Measurements from ENCODE around the gene CLEC12A. TPM values are rescaled to one million over a fixed set of nuclear protein-coding genes. Genes with fewer than 3 reads are reported as not detected.
"Not testable (repeated sequence)": the region's sequence is repeated elsewhere in the genome, so short reads cannot be mapped to it uniquely, and the experiment has no call there.

The CLEC12A gene
- total and polyA plus RNA-seq, 7 donors = 0.82 to 8.3 (median 2.4) TPM; not detected in 2

GRCh38 chr12:9960590-9960989, 10.6 kb upstream of the CLEC12A start:
- H3K36me3 ChIP-seq = no peaks in the 10 kb centered on the region
- no peaks in the 10 kb centered on the region for H3K9me3 ChIP-seq
- DNase-seq = no peak
- no peak overlapping the region for H3K4me3 ChIP-seq
- TF ChIP-seq POLR2AphosphoS5 (IDR thresholded peaks at IDR 0.05) (no peak), EP300 (IDR thresholded peaks at IDR 0.05) (no peak), POLR2A (IDR thresholded peaks at IDR 0.05) (no peak), CTCF (IDR thresholded peaks at IDR 0.05) (no peak)
- H3K4me1 ChIP-seq = no peaks in the 10 kb centered on the region
- no peaks in the 10 kb centered on the region for H3K27me3 ChIP-seq
- WGBS, 2 donors = 57% methylated on average over 5 of the region's 5 CpGs
- no peak overlapping the region for H3K27ac ChIP-seq
- intact Hi-C loops (cut with DNase I) = no loop called here

GRCh38 chr12:9961106-9961505, 10.1 kb upstream of the CLEC12A start:
- H3K36me3 ChIP-seq = no peaks in the 10 kb centered on the region
- no peak for DNase-seq
- no peak overlapping the region for H3K4me3 ChIP-seq
- H3K4me1 ChIP-seq = no peaks in the 10 kb centered on the region
- 71 to 98% methylated on average over 3 of the region's 3 CpGs for WGBS, 2 donors
- H3K9me3 ChIP-seq = no peaks in the 10 kb centered on the region
- intact Hi-C loops (cut with DNase I) = no loop called here
- H3K27me3 ChIP-seq = no peaks in the 10 kb centered on the region
- no peak overlapping the region for H3K27ac ChIP-seq
- TF ChIP-seq POLR2A (IDR thresholded peaks at IDR 0.05) (no peak), POLR2AphosphoS5 (IDR thresholded peaks at IDR 0.05) (no peak), EP300 (IDR thresholded peaks at IDR 0.05) (no peak), CTCF (IDR thresholded peaks at IDR 0.05) (no peak)

GRCh38 chr12:9961901-9962300, 9.3 kb upstream of the CLEC12A start:
- no peak for DNase-seq
- 81 to 87% methylated on average over 3 of the region's 3 CpGs for WGBS, 2 donors
- TF ChIP-seq POLR2AphosphoS5 (IDR thresholded peaks at IDR 0.05) (no peak), EP300 (IDR thresholded peaks at IDR 0.05) (no peak), POLR2A (IDR thresholded peaks at IDR 0.05) (no peak), CTCF (IDR thresholded peaks at IDR 0.05) (no peak)
- Histone ChIP-seq H3K27ac (no peak overlapping the region), H3K9me3 (no peaks in the 10 kb centered on the region), H3K27me3 (no peaks in the 10 kb centered on the region), H3K4me3 (no peak overlapping the region), H3K4me1 (no peaks in the 10 kb centered on the region), H3K36me3 (no peaks in the 10 kb centered on the region)
- intact Hi-C loops (cut with DNase I) = no loop called here

- no peak overlapping the region for H3K27ac ChIP-seq
- H3K4me1 ChIP-seq = no peaks in the 10 kb centered on the region
- H3K36me3 ChIP-seq = no peaks in the 10 kb centered on the region
- H3K4me3 ChIP-seq = no peak overlapping the region
- no peaks in the 10 kb centered on the region for H3K27me3 ChIP-seq
- 79 to 83% methylated on average over 2 of the region's 2 CpGs for WGBS, 2 donors
- DNase-seq = no peak
- intact Hi-C loops (cut with DNase I) = no loop called here
- no peak for TF ChIP-seq POLR2A (IDR thresholded peaks at IDR 0.05)
- no peaks in the 10 kb centered on the region for H3K9me3 ChIP-seq
These were observed 1.5 kb upstream of the CLEC12A start for GRCh38 chr12:9969673-9970072.

- 43 to 72% methylated on average over 1 of the region's 1 CpG for WGBS, 2 donors
- no peaks in the 10 kb centered on the region for H3K4me1 ChIP-seq
- H3K27me3 ChIP-seq = no peaks in the 10 kb centered on the region
- no peak for DNase-seq
- H3K9me3 ChIP-seq = no peaks in the 10 kb centered on the region
- H3K4me3 ChIP-seq = no peak overlapping the region
- H3K27ac ChIP-seq = no peak overlapping the region
- TF ChIP-seq POLR2A (IDR thresholded peaks at IDR 0.05) (no peak), CTCF (IDR thresholded peaks at IDR 0.05) (no peak), POLR2AphosphoS5 (IDR thresholded peaks at IDR 0.05) (no peak), EP300 (IDR thresholded peaks at IDR 0.05) (no peak)
- intact Hi-C loops (cut with DNase I) = no loop called here
- no peaks in the 10 kb centered on the region for H3K36me3 ChIP-seq
These were observed 2.7 kb downstream of the CLEC12A start for GRCh38 chr12:9973949-9974348.

GRCh38 chr12:9974731-9975130, 3.5 kb downstream of the CLEC12A start:
- intact Hi-C loops (cut with DNase I); H3K4me3 ChIP-seq; H3K27me3 ChIP-seq; H3K27ac ChIP-seq; H3K9me3 ChIP-seq; DNase-seq; H3K36me3 ChIP-seq; H3K4me1 ChIP-seq: not testable (repeated sequence)
- WGBS, 2 donors = 88 to 95% methylated on average over 2 of the region's 2 CpGs
